ENCODE data around the gene BTNL9.
"Not testable (repeated sequence)": the region's sequence is repeated elsewhere in the genome, so short reads cannot be mapped to it uniquely, and the experiment has no call there.

The BTNL9 gene

GRCh38 chr5:181101030-181101641 lies 61.1 kb downstream of the BTNL9 start:
- DNase-seq, result not testable (repeated sequence)

GRCh38 chr5:181101930-181102674 lies 62.0 kb downstream of the BTNL9 start:
- not testable (repeated sequence) for DNase-seq

DNA sequence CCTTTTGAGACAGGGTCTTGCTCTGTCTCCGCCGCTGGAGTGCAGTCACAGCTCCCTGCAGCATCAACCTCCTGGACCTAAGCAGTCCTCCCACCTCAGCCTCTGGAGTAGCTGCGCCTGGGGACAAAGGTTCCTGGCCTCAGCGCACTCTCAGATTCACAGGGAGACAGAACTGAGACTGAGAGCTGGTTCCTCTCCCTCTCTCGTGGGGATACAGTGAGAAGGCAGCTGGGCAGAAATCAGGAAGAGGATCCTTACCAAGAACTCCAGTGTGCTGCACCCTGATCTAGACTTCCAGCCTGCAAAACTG lies 64.1 kb downstream of the BTNL9 start:
- DNase-seq, result not testable (repeated sequence)

- DNase-seq, result not testable (repeated sequence)
Measured at GRCh38 chr5:181104606-181105390, 64.7 kb downstream of the BTNL9 start.

DNA sequence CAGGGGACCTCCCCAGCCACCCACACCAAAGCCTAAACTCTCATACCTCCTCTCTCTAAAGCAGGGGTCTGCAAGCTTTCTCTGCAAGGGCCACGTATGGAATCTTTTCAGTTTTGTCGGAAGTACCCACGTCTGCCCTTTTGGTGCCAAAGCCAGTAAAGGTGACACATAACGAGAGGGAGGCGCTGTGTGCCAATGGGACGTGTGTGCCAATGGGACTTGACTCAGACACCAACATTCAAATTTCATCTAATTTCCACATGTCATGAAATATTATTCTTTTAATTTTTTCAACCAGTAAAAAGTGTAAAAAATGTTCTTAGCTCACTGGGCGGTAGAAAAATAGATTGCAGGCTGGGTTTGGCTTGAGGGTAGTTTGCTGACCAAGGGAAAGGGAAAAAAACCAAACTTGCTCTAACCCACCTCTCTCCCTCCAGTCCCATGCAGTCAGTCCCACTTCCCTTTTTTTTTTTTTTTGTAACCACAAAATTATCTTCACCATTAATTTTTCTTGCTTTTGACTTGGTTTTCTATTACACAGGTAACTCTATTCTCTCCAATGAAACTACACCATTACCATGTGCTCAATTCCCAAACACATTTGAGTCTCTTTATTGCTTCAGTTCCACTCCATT lies 65.4 kb downstream of the BTNL9 start:
- no peak for DNase-seq

GRCh38 chr5:181107699-181108098 lies 67.6 kb downstream of the BTNL9 start:
- DNase-seq, result no peak

- DNase-seq, result no peak
Measured at GRCh38 chr5:181108578-181109165, 68.6 kb downstream of the BTNL9 start.

GRCh38 chr5:181109489-181110013 lies 69.5 kb downstream of the BTNL9 start:
- DNase-seq, result no peak

DNA sequence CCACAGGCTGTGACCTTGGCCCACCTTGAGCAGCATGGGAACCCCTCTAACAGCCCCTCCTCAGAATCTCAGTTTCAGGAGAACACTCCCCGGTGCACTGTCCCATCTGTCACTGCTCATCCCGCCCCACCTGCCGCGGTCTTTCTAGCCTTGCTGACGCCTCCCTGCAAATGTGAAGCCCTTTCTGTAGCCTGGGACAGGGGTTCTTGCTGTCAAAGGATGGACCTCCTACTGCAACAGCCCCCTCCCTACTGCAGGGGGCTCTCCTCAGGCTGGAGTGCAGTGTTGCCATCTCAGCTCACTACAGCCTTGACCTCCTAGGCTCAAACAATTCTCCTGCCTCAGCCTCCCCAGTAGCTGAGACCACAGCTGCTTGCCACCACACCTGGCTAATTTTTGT lies 70.9 kb downstream of the BTNL9 start:
- DNase-seq, result no peak

All from NCI-H1436 treated with DMSO at 0.1 percent for 48 hours (cell line).